ENCODE results near the gene S100A16. TPM values are rescaled to one million over a fixed set of nuclear protein-coding genes. Genes with fewer than 3 reads are reported as not detected.

Gene S100A16
- total RNA-seq, 1 experiment from 2014 or later = 196 TPM

DNA sequence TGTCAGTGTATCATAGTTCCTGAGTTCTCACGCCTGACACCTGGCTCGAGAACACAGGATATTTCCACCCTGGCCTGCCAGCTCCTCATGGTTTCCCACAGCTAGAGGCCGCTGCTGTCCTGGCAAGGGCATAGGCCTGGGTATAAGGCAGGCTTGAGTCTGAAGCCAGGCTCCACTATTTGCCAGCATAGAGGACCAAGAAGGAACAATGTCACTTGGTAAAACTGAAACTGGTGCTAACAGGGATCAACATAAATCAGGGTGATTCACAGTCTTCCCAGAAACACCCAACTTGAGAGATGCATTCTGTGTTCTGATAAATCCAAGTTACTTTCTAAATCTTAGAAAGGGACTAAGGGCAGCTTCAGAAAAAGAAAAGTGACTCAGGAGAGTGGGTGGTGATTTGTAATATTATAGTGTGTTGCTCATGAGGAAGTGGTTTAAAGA, 40.3 kb downstream of the S100A16 start (continued):
- TF ChIP-seq EZH2phosphoT487 (IDR thresholded peaks at IDR 0.05; ENCODE audit: borderline replicate concordance) (no peak), TCF7L2 (IDR thresholded peaks at IDR 0.05; ENCODE audit: borderline replicate concordance, extremely low read depth, insufficient read depth, insufficient read length) (no peak)
- TF ChIP-seq, protein P1, sequence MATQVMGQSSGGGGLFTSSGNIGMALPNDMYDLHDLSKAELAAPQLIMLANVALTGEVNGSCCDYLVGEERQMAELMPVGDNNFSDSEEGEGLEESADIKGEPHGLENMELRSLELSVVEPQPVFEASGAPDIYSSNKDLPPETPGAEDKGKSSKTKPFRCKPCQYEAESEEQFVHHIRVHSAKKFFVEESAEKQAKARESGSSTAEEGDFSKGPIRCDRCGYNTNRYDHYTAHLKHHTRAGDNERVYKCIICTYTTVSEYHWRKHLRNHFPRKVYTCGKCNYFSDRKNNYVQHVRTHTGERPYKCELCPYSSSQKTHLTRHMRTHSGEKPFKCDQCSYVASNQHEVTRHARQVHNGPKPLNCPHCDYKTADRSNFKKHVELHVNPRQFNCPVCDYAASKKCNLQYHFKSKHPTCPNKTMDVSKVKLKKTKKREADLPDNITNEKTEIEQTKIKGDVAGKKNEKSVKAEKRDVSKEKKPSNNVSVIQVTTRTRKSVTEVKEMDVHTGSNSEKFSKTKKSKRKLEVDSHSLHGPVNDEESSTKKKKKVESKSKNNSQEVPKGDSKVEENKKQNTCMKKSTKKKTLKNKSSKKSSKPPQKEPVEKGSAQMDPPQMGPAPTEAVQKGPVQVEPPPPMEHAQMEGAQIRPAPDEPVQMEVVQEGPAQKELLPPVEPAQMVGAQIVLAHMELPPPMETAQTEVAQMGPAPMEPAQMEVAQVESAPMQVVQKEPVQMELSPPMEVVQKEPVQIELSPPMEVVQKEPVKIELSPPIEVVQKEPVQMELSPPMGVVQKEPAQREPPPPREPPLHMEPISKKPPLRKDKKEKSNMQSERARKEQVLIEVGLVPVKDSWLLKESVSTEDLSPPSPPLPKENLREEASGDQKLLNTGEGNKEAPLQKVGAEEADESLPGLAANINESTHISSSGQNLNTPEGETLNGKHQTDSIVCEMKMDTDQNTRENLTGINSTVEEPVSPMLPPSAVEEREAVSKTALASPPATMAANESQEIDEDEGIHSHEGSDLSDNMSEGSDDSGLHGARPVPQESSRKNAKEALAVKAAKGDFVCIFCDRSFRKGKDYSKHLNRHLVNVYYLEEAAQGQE (IDR thresholded peaks at IDR 0.05; ENCODE audit: low read depth) = no peak

DNA sequence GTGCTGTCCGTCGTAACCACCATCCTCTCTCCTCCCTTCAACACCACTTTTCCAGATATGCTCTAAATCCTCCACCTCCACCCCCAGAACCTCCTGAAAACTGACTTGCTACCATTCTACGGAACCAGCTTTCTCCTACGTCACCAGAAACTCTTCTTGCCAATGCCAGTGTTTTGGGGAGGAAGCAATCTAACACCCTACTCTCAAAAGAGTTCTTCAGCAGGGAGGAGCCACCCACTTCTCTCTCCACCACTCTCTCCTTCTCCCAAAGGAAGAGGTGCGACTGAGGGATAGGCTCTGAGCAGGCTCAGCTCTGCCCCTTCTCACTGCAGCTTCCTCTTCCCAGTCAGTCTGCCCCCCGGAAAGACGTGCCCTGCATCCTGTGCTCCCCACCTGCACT, 41.2 kb downstream of the S100A16 start:
- Histone ChIP-seq H3K4me2 (ENCODE audit: low read length) (peak overlapping the region; percentile 62; the same call in 1 of the 2 replicates), H3K9ac (ENCODE audit: low read length) (no peak overlapping the region), H4K20me1 (ENCODE audit: insufficient read depth) (no peaks in the 10 kb centered on the region), H3K9me3 (ENCODE audit: control insufficient read depth in 1 of 2, insufficient read depth in 1 of 2, low read depth in 1 of 2, low read length in 2 of 2) (no peaks in the 10 kb centered on the region), H3K27me3 (ENCODE audit: insufficient read depth, low read length) (no peaks in the 10 kb centered on the region), H3K4me3 (replicated peaks in 1 of 2; ENCODE audit: low read depth in 1 of 2, low read length in 2 of 2) (no peak overlapping the region), H3K27ac (ENCODE audit: low read depth, low read length) (peak overlapping the region; percentile 57), H3K36me3 (ENCODE audit: control insufficient read depth in 1 of 2, insufficient read depth in 2 of 2, low read length in 2 of 2) (no peaks in the 10 kb centered on the region), H3K79me2 (ENCODE audit: insufficient read depth, low read length) (no peaks in the 10 kb centered on the region), H3K9me2 (ENCODE audit: insufficient read depth) (no peaks in the 10 kb centered on the region), H2AFZ (ENCODE audit: low read depth, low read length, poor library complexity, severe bottlenecking) (no peak overlapping the region), H3K4me1 (ENCODE audit: control insufficient read depth in 1 of 2, insufficient read depth in 2 of 2, low read length in 2 of 2) (peaks cover 40 to 53% of the 10 kb centered on the region in 2 experiments)
- ATAC-seq (no peak), DNase-seq (ENCODE audit: low read depth, low spot score) (no peak)
- ChIA-PET CTCF (interaction anchor here (0.7 to 3.6 kb wide), 25 partner anchors 8 to 334 kb away, joined by 3 to 33 read pairs (median 5); partner anchors contain the start of genes CHTOP, S100A1, S100A13 and S100A14), POLR2A (interaction anchor here (1.4 to 4.2 kb wide), 8 partner anchors 27 to 418 kb away, joined by 4 to 38 read pairs (median 10); partner anchors contain the start of genes CHTOP, ILF2, RPS27 and S100A13), RAD21 (ENCODE audit: low non-redundant PET in 1 of 2, low total read pairs in 2 of 2, uncharacterized antibody in 2 of 2, unreplicated experiment in 2 of 2) (interaction anchor here (0.7 to 1.9 kb wide), 9 partner anchors 37 to 63 kb away, joined by 3 to 8 read pairs (median 5); partner anchors contain the start of genes CHTOP (in 2 of the 2), S100A13 (in 2 of the 2), S100A14 (in 1 of the 2) and S100A16 (in 1 of the 2))
- intact Hi-C loops (cut with micrococcal nuclease) = loop anchor here (1.0 to 2.0 kb wide), 5 partner anchors 45 to 415 kb away; partner anchors contain the start of genes RAB13, S100A13 and S100A14
- no TSS peak for BruUV-seq (replicated peaks)
- TF ChIP-seq CBX3 (IDR thresholded peaks at IDR 0.05; ENCODE audit: low read depth) = no peak
- TF ChIP-seq ZNF274 (IDR thresholded peaks at IDR 0.05; ENCODE audit: low read depth, low read length) = no peak
- TF ChIP-seq SIN3A (IDR thresholded peaks at IDR 0.05; ENCODE audit: low read depth) = no peak
- TF ChIP-seq YY1 (IDR thresholded peaks at IDR 0.05; ENCODE audit: extremely low read depth, insufficient replicate concordance, low read depth, low read length) = no peak
- TF ChIP-seq, protein P2, sequence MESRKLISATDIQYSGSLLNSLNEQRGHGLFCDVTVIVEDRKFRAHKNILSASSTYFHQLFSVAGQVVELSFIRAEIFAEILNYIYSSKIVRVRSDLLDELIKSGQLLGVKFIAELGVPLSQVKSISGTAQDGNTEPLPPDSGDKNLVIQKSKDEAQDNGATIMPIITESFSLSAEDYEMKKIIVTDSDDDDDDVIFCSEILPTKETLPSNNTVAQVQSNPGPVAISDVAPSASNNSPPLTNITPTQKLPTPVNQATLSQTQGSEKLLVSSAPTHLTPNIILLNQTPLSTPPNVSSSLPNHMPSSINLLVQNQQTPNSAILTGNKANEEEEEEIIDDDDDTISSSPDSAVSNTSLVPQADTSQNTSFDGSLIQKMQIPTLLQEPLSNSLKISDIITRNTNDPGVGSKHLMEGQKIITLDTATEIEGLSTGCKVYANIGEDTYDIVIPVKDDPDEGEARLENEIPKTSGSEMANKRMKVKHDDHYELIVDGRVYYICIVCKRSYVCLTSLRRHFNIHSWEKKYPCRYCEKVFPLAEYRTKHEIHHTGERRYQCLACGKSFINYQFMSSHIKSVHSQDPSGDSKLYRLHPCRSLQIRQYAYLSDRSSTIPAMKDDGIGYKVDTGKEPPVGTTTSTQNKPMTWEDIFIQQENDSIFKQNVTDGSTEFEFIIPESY (IDR thresholded peaks at IDR 0.05; ENCODE audit: extremely low read depth, insufficient replicate concordance, low read length) = no peak
- TF ChIP-seq, protein P3, sequence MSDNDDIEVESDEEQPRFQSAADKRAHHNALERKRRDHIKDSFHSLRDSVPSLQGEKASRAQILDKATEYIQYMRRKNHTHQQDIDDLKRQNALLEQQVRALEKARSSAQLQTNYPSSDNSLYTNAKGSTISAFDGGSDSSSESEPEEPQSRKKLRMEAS (IDR thresholded peaks at IDR 0.05) = no peak
- TF ChIP-seq, protein P4, sequence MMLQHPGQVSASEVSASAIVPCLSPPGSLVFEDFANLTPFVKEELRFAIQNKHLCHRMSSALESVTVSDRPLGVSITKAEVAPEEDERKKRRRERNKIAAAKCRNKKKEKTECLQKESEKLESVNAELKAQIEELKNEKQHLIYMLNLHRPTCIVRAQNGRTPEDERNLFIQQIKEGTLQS (IDR thresholded peaks at IDR 0.05) = no peak
- no peak for TF ChIP-seq EZH2phosphoT487 (IDR thresholded peaks at IDR 0.05; ENCODE audit: borderline replicate concordance)
- no peak for TF ChIP-seq RAD21 (IDR thresholded peaks at IDR 0.05; ENCODE audit: low read depth)
- TF ChIP-seq SP1 (IDR thresholded peaks at IDR 0.05; ENCODE audit: low read depth) = no peak
- no peak for TF ChIP-seq EZH2 (IDR thresholded peaks at IDR 0.05)
- TF ChIP-seq ZFX (IDR thresholded peaks at IDR 0.05) = no peak
- TF ChIP-seq FOSL1 (IDR thresholded peaks at IDR 0.05; ENCODE audit: low read depth) = no peak
- no peak for TF ChIP-seq CEBPB (IDR thresholded peaks at IDR 0.05; ENCODE audit: low read depth)
- no peak for TF ChIP-seq ELF1 (IDR thresholded peaks at IDR 0.05; ENCODE audit: borderline replicate concordance, low read depth)
- TF ChIP-seq SRF (IDR thresholded peaks at IDR 0.05; ENCODE audit: low read depth) = no peak

All from HCT116 (cell line).